WTC11 (cell line): ENCODE measurements around the gene NLGN3. TPM values are rescaled to one million over a fixed set of nuclear protein-coding genes. Genes with fewer than 3 reads are reported as not detected.
A peak's percentile ranks its signal among the peaks of the same experiment; 100 is the strongest.

Experiments
- ATAC-seq: fragments of 200-7000 bp; cut with Tn5 transposase; 2 replicates; pipeline ENCODE4 v1.10.0; 2021; ENCODE audit warnings: mild to moderate bottlenecking, moderate library complexity
- CTCF ChIA-PET: fragments of 300-600 bp; sonication (Branson Sonifier 250); formaldehyde crosslinking; loops from one replicate; lab custom pipeline; 2021; ENCODE audit warnings: antibody characterized with exemption; lab: Charles Lee
- POLR2A ChIA-PET: fragments of 350-600 bp; sonication (Branson Sonifier 250); formaldehyde crosslinking; loops from one replicate; lab custom pipeline; 2021; ENCODE audit warnings: antibody characterized with exemption; lab: Charles Lee
- DNase-seq: peaks from one replicate; pipeline ENCODE4 v3.0.0; 2021; ENCODE audit warnings: low spot score
- H3K27ac Mint-ChIP-seq: 2 replicates; pipeline ENCODE4 v1.8.0; 2021; ENCODE audit warnings: mixed read lengths
- H3K27me3 Mint-ChIP-seq: 2 replicates; pipeline ENCODE4 v1.8.0; 2021; ENCODE audit warnings: low read depth, mild to moderate bottlenecking, moderate library complexity, mixed read lengths
- H3K36me3 Mint-ChIP-seq: 2 replicates; pipeline ENCODE4 v1.8.0; 2021; ENCODE audit warnings: mixed read lengths
- H3K4me1 Mint-ChIP-seq: 2 replicates; pipeline ENCODE4 v1.8.0; 2022; ENCODE audit warnings: mixed read lengths
- H3K4me3 Mint-ChIP-seq: 2 replicates; pipeline ENCODE4 v1.8.0; 2021; ENCODE audit warnings: mild to moderate bottlenecking, moderate library complexity, mixed read lengths
- H3K9me3 Mint-ChIP-seq: 2 replicates; pipeline ENCODE4 v1.8.0; 2021; ENCODE audit warnings: mixed read lengths
- ATF1 ChIP-seq: sonication (generic); formaldehyde crosslinking; IDR thresholded peaks from 2 replicates; pipeline ENCODE4 v1.8.1; 2023; ENCODE audit warnings: mild to moderate bottlenecking, moderate library complexity, missing genetic modification reagents
- CREB1 ChIP-seq: sonication (generic); formaldehyde crosslinking; IDR thresholded peaks from 2 replicates; pipeline ENCODE4 v1.8.0; 2023; ENCODE audit warnings: mild to moderate bottlenecking, missing genetic modification reagents
- CREM ChIP-seq: sonication (generic); formaldehyde crosslinking; IDR thresholded peaks from 2 replicates; pipeline ENCODE4 v1.8.1; 2022; ENCODE audit warnings: mild to moderate bottlenecking, missing genetic modification reagents, moderate library complexity
- ESRRA ChIP-seq: sonication (generic); formaldehyde crosslinking; IDR thresholded peaks from 2 replicates; pipeline ENCODE4 v1.8.1; 2022; ENCODE audit warnings: mild to moderate bottlenecking, missing genetic modification reagents, borderline replicate concordance
- ETV6 ChIP-seq: sonication (generic); formaldehyde crosslinking; IDR thresholded peaks from 2 replicates; pipeline ENCODE4 v1.8.1; 2022; ENCODE audit warnings: mild to moderate bottlenecking, missing genetic modification reagents
- FOXK1 ChIP-seq: sonication (generic); formaldehyde crosslinking; IDR thresholded peaks from 2 replicates; pipeline ENCODE4 v1.8.0; 2022; ENCODE audit warnings: mild to moderate bottlenecking, moderate library complexity, missing genetic modification reagents
- GTF2I ChIP-seq: fragments of 250-450 bp; sonication (Bioruptor Pico); conservative IDR thresholded peaks from 2 replicates; pipeline ENCODE4 v1.4.0; 2021; ENCODE audit warnings: mild to moderate bottlenecking
- MXD4 ChIP-seq: fragments of 250-450 bp; sonication (Bioruptor Pico); IDR thresholded peaks from 2 replicates; pipeline ENCODE4 v1.8.0; 2021; ENCODE audit warnings: mild to moderate bottlenecking, moderate library complexity, borderline replicate concordance
- MYBL2 ChIP-seq: sonication (generic); formaldehyde crosslinking; IDR thresholded peaks from 2 replicates; pipeline ENCODE4 v1.8.1; 2023; ENCODE audit warnings: mild to moderate bottlenecking, moderate library complexity, missing genetic modification reagents
- NFE2L1 ChIP-seq: sonication (generic); formaldehyde crosslinking; IDR thresholded peaks from 2 replicates; pipeline ENCODE4 v1.8.1; 2023; ENCODE audit warnings: missing genetic modification reagents
- NFYB ChIP-seq: sonication (generic); formaldehyde crosslinking; conservative IDR thresholded peaks from 2 replicates; pipeline ENCODE4 v1.8.0; 2022; ENCODE audit warnings: low read depth, missing genetic modification reagents
- NR2C2 ChIP-seq: sonication (generic); formaldehyde crosslinking; IDR thresholded peaks from 2 replicates; pipeline ENCODE4 v1.8.0; 2022; ENCODE audit warnings: mild to moderate bottlenecking, missing genetic modification reagents
- TEAD1 ChIP-seq: sonication (generic); formaldehyde crosslinking; IDR thresholded peaks from 2 replicates; pipeline ENCODE4 v1.8.0; 2022; ENCODE audit warnings: mild to moderate bottlenecking, missing genetic modification reagents
- ZNF219 ChIP-seq: sonication (generic); formaldehyde crosslinking; IDR thresholded peaks from 2 replicates; pipeline ENCODE4 v1.8.0; 2023; ENCODE audit warnings: missing genetic modification reagents, mild to moderate bottlenecking, borderline replicate concordance
- ZNF317 ChIP-seq: sonication (generic); formaldehyde crosslinking; IDR thresholded peaks from 2 replicates; pipeline ENCODE4 v1.8.1; 2023; ENCODE audit warnings: low read depth, mild to moderate bottlenecking, moderate library complexity, missing genetic modification reagents, borderline replicate concordance
- ZNF423 ChIP-seq: fragments of 250-450 bp; sonication (Bioruptor Pico); IDR thresholded peaks from 2 replicates; pipeline ENCODE4 v2.1.2; 2022; ENCODE audit warnings: mild to moderate bottlenecking, moderate library complexity
- total RNA-seq: library from RNA; stranded (reverse); gene quantifications from 3 replicates; pipeline ENCODE4 v1.2.3, GENCODE V29; 2021
- TF ChIP-seq, protein P1 (sequence below): fragments of 250-450 bp; sonication (Bioruptor Pico); IDR thresholded peaks from 2 replicates; pipeline ENCODE4 v1.9.0; 2021; ENCODE audit warnings: mild to moderate bottlenecking
- TF ChIP-seq, protein P2 (sequence below): fragments of 250-450 bp; sonication (Bioruptor Pico); conservative IDR thresholded peaks from 2 replicates; pipeline ENCODE4 v1.9.0; 2021; ENCODE audit warnings: mild to moderate bottlenecking
- TF ChIP-seq, protein P3 (sequence below): sonication (generic); formaldehyde crosslinking; IDR thresholded peaks from 2 replicates; pipeline ENCODE4 v1.8.1; 2023; ENCODE audit warnings: mild to moderate bottlenecking, missing genetic modification reagents, moderate library complexity
- TF ChIP-seq, protein P4 (sequence below): sonication (generic); formaldehyde crosslinking; IDR thresholded peaks from 2 replicates; pipeline ENCODE4 v1.8.1; 2023; ENCODE audit warnings: mild to moderate bottlenecking, missing genetic modification reagents, borderline replicate concordance
- TF ChIP-seq, protein P5 (sequence below): fragments of 250-450 bp; sonication (Bioruptor Pico); IDR thresholded peaks from 2 replicates; pipeline ENCODE4 v2.1.2; 2022; ENCODE audit warnings: mild to moderate bottlenecking, moderate library complexity
- TF ChIP-seq, protein P6 (sequence below): fragments of 250-450 bp; sonication (Bioruptor Pico); IDR thresholded peaks from 2 replicates; pipeline ENCODE4 v1.8.0; 2021; ENCODE audit warnings: mild to moderate bottlenecking

The NLGN3 gene
- total RNA-seq, 1 experiment from 2014 or later = 10.8 TPM

DNA sequence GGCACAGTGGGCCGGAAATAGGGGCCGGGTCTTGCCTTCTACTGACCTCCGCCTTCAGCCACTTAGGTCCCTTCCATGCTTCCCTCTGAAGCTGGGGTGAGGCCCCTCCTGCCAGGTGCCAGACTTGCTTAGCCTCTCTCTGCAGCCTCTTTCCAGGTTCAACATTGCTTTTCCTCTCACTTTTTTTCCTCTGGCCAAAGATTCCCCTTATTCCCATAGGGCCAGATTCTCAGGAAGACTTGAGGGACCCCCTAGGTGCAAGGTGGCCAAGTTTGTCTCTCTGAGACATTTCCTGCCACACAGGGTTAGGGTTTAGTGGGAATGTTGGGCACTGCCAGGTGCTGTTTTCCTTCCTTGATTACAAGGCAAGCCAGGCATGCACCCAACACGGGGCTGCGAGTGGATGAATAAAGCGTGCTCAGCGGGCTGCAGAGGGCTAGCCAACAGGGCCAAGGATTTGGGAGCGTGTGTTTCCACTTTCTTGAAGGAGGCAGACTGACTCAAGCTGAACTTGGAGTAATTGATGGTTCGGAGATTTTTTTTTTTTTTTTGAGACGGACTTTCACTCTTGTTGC lies 70.8 kb downstream of the NLGN3 start:
- POLR2A ChIA-PET = no interaction called here
- no peak overlapping the region for H3K27ac Mint-ChIP-seq
- DNase-seq (no peak), ATAC-seq (no peak)
- peaks cover 25% of the 10 kb centered on the region for H3K4me1 Mint-ChIP-seq
- no peaks in the 10 kb centered on the region; the same call in 1 of the 2 replicates for H3K27me3 Mint-ChIP-seq
- H3K36me3 Mint-ChIP-seq = no peaks in the 10 kb centered on the region
- CTCF ChIA-PET = no interaction called here
- TF ChIP-seq FOXK1 (CRISPR knock-in tag) (no peak), GTF2I (no peak), ATF1 (CRISPR knock-in tag) (no peak), MYBL2 (CRISPR knock-in tag) (no peak), ZNF423 (CRISPR knock-in tag) (no peak), NFYB (CRISPR knock-in tag) (no peak), ESRRA (CRISPR knock-in tag) (no peak), NFE2L1 (no peak)
- TF ChIP-seq, protein P1, sequence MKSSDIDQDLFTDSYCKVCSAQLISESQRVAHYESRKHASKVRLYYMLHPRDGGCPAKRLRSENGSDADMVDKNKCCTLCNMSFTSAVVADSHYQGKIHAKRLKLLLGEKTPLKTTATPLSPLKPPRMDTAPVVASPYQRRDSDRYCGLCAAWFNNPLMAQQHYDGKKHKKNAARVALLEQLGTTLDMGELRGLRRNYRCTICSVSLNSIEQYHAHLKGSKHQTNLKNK (CRISPR knock-in tag) = no peak
- TF ChIP-seq, protein P2, sequence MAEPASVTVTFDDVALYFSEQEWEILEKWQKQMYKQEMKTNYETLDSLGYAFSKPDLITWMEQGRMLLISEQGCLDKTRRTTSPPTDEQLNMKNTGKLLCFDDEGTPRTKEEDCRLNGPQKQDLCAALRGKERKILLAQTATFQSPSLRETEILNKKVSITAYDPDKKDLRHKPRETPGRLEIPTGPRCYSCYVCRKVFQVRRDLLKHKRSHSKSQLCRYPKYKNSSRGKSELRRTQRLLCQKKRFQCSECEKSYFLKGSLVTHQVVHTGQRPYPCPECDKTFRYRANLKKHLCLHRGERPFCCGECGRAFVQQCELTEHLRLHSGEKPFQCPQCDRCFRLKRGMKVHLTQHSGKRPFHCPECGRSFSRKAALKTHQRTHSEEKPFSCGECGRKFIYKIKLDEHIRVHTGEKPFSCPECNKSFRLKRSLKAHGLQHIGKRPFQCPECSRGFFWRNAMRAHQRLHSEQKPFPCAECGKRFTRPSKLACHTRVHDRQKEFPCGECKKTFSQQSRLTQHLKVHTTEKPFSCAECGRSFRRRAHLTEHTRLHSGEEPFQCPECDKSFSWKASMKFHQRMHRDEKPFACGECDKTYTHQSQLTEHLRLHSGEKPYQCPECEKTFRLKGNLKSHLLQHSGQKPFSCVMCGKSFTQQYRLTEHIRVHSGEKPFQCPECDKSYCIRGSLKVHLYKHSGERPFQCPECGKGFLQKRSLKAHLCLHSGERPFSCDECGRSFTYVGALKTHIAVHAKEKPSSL = no peak
- TF ChIP-seq, protein P3, sequence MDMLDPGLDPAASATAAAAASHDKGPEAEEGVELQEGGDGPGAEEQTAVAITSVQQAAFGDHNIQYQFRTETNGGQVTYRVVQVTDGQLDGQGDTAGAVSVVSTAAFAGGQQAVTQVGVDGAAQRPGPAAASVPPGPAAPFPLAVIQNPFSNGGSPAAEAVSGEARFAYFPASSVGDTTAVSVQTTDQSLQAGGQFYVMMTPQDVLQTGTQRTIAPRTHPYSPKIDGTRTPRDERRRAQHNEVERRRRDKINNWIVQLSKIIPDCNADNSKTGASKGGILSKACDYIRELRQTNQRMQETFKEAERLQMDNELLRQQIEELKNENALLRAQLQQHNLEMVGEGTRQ (CRISPR knock-in tag) = no peak
- H3K4me3 Mint-ChIP-seq = no peak overlapping the region
- H3K9me3 Mint-ChIP-seq = no peaks in the 10 kb centered on the region

DNA sequence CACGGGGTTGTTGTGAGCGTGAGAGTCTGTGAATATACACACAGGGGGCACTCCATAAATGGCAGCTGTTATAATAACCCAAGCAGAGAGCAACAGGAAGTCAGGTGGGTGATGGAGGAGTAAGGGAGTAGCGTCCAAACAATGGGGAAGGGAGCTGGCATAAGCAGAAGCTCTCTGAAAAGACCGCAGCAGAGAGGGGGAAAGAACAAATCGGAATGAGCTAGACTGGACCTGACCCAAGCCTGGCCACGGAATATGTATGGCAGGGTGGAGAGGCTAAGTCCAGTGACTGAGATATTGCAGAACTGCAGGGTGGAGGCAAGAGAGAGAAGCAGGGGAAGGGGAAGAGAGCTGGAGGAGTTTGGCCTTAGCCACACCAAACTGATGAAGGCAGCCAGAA lies 71.8 kb downstream of the NLGN3 start:
- no peaks in the 10 kb centered on the region for H3K9me3 Mint-ChIP-seq
- peak overlapping the region; percentile 83 for H3K27ac Mint-ChIP-seq
- no peaks in the 10 kb centered on the region; the same call in 1 of the 2 replicates for H3K27me3 Mint-ChIP-seq
- no peak overlapping the region for H3K4me3 Mint-ChIP-seq
- no peak for DNase-seq
- peaks cover 25% of the 10 kb centered on the region for H3K4me1 Mint-ChIP-seq
- no peak for ATAC-seq
- TF ChIP-seq, protein P4, sequence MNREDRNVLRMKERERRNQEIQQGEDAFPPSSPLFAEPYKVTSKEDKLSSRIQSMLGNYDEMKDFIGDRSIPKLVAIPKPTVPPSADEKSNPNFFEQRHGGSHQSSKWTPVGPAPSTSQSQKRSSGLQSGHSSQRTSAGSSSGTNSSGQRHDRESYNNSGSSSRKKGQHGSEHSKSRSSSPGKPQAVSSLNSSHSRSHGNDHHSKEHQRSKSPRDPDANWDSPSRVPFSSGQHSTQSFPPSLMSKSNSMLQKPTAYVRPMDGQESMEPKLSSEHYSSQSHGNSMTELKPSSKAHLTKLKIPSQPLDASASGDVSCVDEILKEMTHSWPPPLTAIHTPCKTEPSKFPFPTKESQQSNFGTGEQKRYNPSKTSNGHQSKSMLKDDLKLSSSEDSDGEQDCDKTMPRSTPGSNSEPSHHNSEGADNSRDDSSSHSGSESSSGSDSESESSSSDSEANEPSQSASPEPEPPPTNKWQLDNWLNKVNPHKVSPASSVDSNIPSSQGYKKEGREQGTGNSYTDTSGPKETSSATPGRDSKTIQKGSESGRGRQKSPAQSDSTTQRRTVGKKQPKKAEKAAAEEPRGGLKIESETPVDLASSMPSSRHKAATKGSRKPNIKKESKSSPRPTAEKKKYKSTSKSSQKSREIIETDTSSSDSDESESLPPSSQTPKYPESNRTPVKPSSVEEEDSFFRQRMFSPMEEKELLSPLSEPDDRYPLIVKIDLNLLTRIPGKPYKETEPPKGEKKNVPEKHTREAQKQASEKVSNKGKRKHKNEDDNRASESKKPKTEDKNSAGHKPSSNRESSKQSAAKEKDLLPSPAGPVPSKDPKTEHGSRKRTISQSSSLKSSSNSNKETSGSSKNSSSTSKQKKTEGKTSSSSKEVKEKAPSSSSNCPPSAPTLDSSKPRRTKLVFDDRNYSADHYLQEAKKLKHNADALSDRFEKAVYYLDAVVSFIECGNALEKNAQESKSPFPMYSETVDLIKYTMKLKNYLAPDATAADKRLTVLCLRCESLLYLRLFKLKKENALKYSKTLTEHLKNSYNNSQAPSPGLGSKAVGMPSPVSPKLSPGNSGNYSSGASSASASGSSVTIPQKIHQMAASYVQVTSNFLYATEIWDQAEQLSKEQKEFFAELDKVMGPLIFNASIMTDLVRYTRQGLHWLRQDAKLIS (CRISPR knock-in tag) = no peak
- no peak for TF ChIP-seq ATF1 (CRISPR knock-in tag)
- no peak for TF ChIP-seq ZNF317 (CRISPR knock-in tag)
- TF ChIP-seq CREB1 (CRISPR knock-in tag) = no peak
- TF ChIP-seq TEAD1 (CRISPR knock-in tag) = no peak
- TF ChIP-seq ETV6 (CRISPR knock-in tag) = no peak
- TF ChIP-seq ZNF219 (CRISPR knock-in tag) = no peak
- no peak for TF ChIP-seq NFYB (CRISPR knock-in tag)
- no peak for TF ChIP-seq ESRRA (CRISPR knock-in tag)
- TF ChIP-seq, protein P5, sequence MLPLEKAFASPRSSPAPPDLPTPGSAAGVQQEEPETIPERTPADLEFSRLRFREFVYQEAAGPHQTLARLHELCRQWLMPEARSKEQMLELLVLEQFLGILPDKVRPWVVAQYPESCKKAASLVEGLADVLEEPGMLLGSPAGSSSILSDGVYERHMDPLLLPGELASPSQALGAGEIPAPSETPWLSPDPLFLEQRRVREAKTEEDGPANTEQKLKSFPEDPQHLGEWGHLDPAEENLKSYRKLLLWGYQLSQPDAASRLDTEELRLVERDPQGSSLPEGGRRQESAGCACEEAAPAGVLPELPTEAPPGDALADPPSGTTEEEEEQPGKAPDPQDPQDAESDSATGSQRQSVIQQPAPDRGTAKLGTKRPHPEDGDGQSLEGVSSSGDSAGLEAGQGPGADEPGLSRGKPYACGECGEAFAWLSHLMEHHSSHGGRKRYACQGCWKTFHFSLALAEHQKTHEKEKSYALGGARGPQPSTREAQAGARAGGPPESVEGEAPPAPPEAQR (CRISPR knock-in tag) = no peak
- TF ChIP-seq, protein P6, sequence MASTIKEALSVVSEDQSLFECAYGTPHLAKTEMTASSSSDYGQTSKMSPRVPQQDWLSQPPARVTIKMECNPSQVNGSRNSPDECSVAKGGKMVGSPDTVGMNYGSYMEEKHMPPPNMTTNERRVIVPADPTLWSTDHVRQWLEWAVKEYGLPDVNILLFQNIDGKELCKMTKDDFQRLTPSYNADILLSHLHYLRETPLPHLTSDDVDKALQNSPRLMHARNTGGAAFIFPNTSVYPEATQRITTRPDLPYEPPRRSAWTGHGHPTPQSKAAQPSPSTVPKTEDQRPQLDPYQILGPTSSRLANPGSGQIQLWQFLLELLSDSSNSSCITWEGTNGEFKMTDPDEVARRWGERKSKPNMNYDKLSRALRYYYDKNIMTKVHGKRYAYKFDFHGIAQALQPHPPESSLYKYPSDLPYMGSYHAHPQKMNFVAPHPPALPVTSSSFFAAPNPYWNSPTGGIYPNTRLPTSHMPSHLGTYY (CRISPR knock-in tag) = no peak
- TF ChIP-seq NR2C2 (CRISPR knock-in tag) = no peak
- TF ChIP-seq CREM (CRISPR knock-in tag) = no peak
- TF ChIP-seq, protein P3 (CRISPR knock-in tag) = no peak
- TF ChIP-seq MXD4 = no peak
- no peak for TF ChIP-seq GTF2I
- ChIA-PET POLR2A (interaction anchor here (0.8 to 1.4 kb wide), 2 partner anchors 34 to 67 kb away, joined by 3 to 4 read pairs; partner anchors contain the start of gene NONO), CTCF (interaction anchor here (0.6 kb wide), 1 partner anchor 18 kb away, joined by 4 read pairs; no protein-coding TSS in a partner anchor)
- no peaks in the 10 kb centered on the region for H3K36me3 Mint-ChIP-seq
